K562 (cell line): ENCODE measurements around the gene MANBA.

Experiments used
- BRD4 ChIP-seq: fragments of 200-600 bp; sonication (generic); IDR thresholded peaks from 2 replicates; pipeline ENCODE4 v1.6.1; 2017; ENCODE audit warnings: inconsistent platforms
- EP300 ChIP-seq: IDR thresholded peaks from 2 replicates; pipeline ENCODE4 v1.6.1; 2012; ENCODE audit warnings: low read length, improper control_type of control experiment
- HDAC8 ChIP-seq: fragments of 450-650 bp; IDR thresholded peaks from 2 replicates; pipeline ENCODE4 v1.6.1; 2016; ENCODE audit warnings: mild to moderate bottlenecking, missing genetic modification characterization, moderate library complexity, missing compliant biosample characterization
- KHSRP ChIP-seq: fragments of 450-650 bp; IDR thresholded peaks from 2 replicates; pipeline ENCODE4 v1.6.1; 2017
- MCM5 ChIP-seq: fragments of 450-650 bp; IDR thresholded peaks from 2 replicates; pipeline ENCODE4 v1.6.1; 2016; ENCODE audit warnings: low read depth
- POLR2AphosphoS5 ChIP-seq: IDR thresholded peaks from 2 replicates; pipeline ENCODE4 v1.6.1; 2011; ENCODE audit warnings: mild to moderate bottlenecking, low read depth, low read length, moderate library complexity; ENCODE audit not compliant: control insufficient read depth, insufficient read depth
- REST ChIP-seq, 2 experiments: fragments of 450-650 bp; formaldehyde crosslinking in 1 of 2; IDR thresholded peaks; 2 replicates each; pipeline versions ENCODE4 v1.4.0 to v1.6.1; 2014 to 2020; ENCODE audit warnings: mild to moderate bottlenecking in 2 of 2, borderline replicate concordance in 1 of 2, low read depth in 1 of 2
- SP2 ChIP-seq: IDR thresholded peaks from 2 replicates; pipeline ENCODE4 v1.6.1; 2011; ENCODE audit warnings: mild to moderate bottlenecking, low read depth, low read length, moderate library complexity; ENCODE audit not compliant: poor library complexity, severe bottlenecking; ENCODE audit errors: extremely low read depth
- U2AF1 ChIP-seq: fragments of 200-400 bp; formaldehyde crosslinking; optimal IDR thresholded peaks from 2 replicates; pipeline ENCODE3; 2017; ENCODE audit warnings: mild to moderate bottlenecking, low read depth, low read length, moderate library complexity
- YY1 ChIP-seq, 3 experiments: IDR thresholded peaks; 2 replicates each; pipeline ENCODE4 v1.6.1; 2011; ENCODE audit warnings: low read length in 2 of 3, mild to moderate bottlenecking in 2 of 3, moderate library complexity in 2 of 3, borderline replicate concordance in 1 of 3, control low read depth in 1 of 3, low read depth in 1 of 3; ENCODE audit not compliant: insufficient read depth in 3 of 3, insufficient replicate concordance in 2 of 3, control insufficient read depth in 1 of 3, insufficient read length in 1 of 3; ENCODE audit errors: extremely low read depth in 1 of 3
- TF ChIP-seq, protein P1 (sequence below): sonication (generic); formaldehyde crosslinking; IDR thresholded peaks from 2 replicates; pipeline ENCODE4 v1.4.0; 2020; ENCODE audit warnings: mild to moderate bottlenecking, missing genetic modification reagents
- TF ChIP-seq, protein P2 (sequence below), 2 experiments: fragments of 200-800 bp in 1 of 2; sonication (Bioruptor generic) in 1 of 2; sonication (generic) in 1 of 2; formaldehyde crosslinking in 1 of 2; IDR thresholded peaks in 1 of 2; conservative IDR thresholded peaks in 1 of 2; 2 replicates each; pipeline versions ENCODE4 v1.5.0 to v1.6.1; 2016 to 2020; ENCODE audit warnings: missing compliant biosample characterization in 1 of 2, missing genetic modification characterization in 1 of 2, missing genetic modification reagents in 1 of 2
- TF ChIP-seq, protein P3 (sequence below), 3 experiments: IDR thresholded peaks in 2 of 3; conservative IDR thresholded peaks in 1 of 3; 2 replicates each; pipeline ENCODE4 v1.5.1; 2011 to 2012; ENCODE audit warnings: low read length in 3 of 3, mild to moderate bottlenecking in 3 of 3, control low read depth in 2 of 3, improper control_type of control experiment in 1 of 3, inconsistent platforms in 1 of 3, low read depth in 1 of 3, mixed read lengths in 1 of 3, moderate library complexity in 1 of 3; ENCODE audit not compliant: insufficient read depth in 2 of 3

DNA sequence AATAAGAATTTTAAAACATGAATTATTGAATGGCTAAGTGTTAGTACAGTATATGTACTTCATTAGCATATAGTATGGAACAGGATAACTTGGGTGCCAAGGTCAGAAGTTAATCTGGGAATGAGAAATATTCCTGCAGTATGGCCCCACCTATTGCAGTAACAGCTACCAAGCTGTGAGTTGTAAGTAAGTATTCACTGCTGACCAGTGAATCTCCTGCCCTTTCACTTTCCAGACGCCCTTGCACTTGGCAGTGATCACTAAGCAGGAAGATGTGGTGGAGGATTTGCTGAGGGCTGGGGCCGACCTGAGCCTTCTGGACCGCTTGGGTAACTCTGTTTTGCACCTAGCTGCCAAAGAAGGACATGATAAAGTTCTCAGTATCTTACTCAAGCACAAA lies 154.5 kb downstream of the MANBA start:
- TF ChIP-seq YY1 (IDR thresholded peaks at IDR 0.05; ENCODE audit: borderline replicate concordance in 1 of 3, control insufficient read depth in 1 of 3, extremely low read depth in 1 of 3, insufficient read depth in 3 of 3, insufficient read length in 1 of 3, insufficient replicate concordance in 2 of 3, low read depth in 1 of 3, low read length in 2 of 3) (no peak), MCM5 (no peak), POLR2AphosphoS5 (no peak), HDAC8 (tag) (no peak), U2AF1 (no peak), SP2 (no peak), BRD4 (no peak), KHSRP (no peak), EP300 (no peak), REST (IDR thresholded peaks at IDR 0.05; ENCODE audit: borderline replicate concordance) (no peak), REST (CRISPR knock-in tag; IDR thresholded peaks at IDR 0.05; ENCODE audit: low read depth) (no peak)
- TF ChIP-seq, protein P1, sequence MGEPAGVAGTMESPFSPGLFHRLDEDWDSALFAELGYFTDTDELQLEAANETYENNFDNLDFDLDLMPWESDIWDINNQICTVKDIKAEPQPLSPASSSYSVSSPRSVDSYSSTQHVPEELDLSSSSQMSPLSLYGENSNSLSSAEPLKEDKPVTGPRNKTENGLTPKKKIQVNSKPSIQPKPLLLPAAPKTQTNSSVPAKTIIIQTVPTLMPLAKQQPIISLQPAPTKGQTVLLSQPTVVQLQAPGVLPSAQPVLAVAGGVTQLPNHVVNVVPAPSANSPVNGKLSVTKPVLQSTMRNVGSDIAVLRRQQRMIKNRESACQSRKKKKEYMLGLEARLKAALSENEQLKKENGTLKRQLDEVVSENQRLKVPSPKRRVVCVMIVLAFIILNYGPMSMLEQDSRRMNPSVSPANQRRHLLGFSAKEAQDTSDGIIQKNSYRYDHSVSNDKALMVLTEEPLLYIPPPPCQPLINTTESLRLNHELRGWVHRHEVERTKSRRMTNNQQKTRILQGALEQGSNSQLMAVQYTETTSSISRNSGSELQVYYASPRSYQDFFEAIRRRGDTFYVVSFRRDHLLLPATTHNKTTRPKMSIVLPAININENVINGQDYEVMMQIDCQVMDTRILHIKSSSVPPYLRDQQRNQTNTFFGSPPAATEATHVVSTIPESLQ (CRISPR knock-in tag): no peak
- TF ChIP-seq, protein P2, sequence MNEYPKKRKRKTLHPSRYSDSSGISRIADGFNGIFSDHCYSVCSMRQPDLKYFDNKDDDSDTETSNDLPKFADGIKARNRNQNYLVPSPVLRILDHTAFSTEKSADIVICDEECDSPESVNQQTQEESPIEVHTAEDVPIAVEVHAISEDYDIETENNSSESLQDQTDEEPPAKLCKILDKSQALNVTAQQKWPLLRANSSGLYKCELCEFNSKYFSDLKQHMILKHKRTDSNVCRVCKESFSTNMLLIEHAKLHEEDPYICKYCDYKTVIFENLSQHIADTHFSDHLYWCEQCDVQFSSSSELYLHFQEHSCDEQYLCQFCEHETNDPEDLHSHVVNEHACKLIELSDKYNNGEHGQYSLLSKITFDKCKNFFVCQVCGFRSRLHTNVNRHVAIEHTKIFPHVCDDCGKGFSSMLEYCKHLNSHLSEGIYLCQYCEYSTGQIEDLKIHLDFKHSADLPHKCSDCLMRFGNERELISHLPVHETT (CRISPR knock-in tag; conservative IDR thresholded peaks at IDR 0.05 in 1 of 2, IDR thresholded peaks at IDR 0.05 in 1 of 2): no peak
- TF ChIP-seq, protein P3, sequence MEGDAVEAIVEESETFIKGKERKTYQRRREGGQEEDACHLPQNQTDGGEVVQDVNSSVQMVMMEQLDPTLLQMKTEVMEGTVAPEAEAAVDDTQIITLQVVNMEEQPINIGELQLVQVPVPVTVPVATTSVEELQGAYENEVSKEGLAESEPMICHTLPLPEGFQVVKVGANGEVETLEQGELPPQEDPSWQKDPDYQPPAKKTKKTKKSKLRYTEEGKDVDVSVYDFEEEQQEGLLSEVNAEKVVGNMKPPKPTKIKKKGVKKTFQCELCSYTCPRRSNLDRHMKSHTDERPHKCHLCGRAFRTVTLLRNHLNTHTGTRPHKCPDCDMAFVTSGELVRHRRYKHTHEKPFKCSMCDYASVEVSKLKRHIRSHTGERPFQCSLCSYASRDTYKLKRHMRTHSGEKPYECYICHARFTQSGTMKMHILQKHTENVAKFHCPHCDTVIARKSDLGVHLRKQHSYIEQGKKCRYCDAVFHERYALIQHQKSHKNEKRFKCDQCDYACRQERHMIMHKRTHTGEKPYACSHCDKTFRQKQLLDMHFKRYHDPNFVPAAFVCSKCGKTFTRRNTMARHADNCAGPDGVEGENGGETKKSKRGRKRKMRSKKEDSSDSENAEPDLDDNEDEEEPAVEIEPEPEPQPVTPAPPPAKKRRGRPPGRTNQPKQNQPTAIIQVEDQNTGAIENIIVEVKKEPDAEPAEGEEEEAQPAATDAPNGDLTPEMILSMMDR (IDR thresholded peaks at IDR 0.05 in 2 of 3, conservative IDR thresholded peaks at IDR 0.05 in 1 of 3; ENCODE audit: insufficient read depth in 2 of 3, low read depth in 1 of 3, low read length in 3 of 3): no peak
